ENCODE data around the gene POU2F3. TPM values are rescaled to one million over a fixed set of nuclear protein-coding genes. Genes with fewer than 3 reads are reported as not detected.

Gene POU2F3
- total and polyA plus RNA-seq, 2 experiments from 2014 or later = not detected

GRCh38 chr11:120228794-120229384, 11.1 kb upstream of the POU2F3 start:
- in situ Hi-C loops (cut with MboI) = loop anchor here (5.0 kb wide), 1 partner anchor 57 kb away; no protein-coding TSS in a partner anchor
- peaks cover 3% of the 10 kb centered on the region; the same call in 1 of the 2 replicates for H3K36me3 ChIP-seq (ENCODE audit: low read depth)

GRCh38 chr11:120229451-120230424, 10.2 kb upstream of the POU2F3 start:
- Histone ChIP-seq H2AFZ (no peak overlapping the region), H3K79me2 (ENCODE audit: insufficient read depth) (no peaks in the 10 kb centered on the region), H3K9me3 (ENCODE audit: low read depth) (no peaks in the 10 kb centered on the region), H3K36me3 (ENCODE audit: low read depth) (peaks cover 3% of the 10 kb centered on the region; the same call in 1 of the 2 replicates), H3K9ac (no peak overlapping the region), H4K20me1 (ENCODE audit: insufficient read depth) (no peaks in the 10 kb centered on the region), H3K4me3 (no peak overlapping the region), H3F3A (ENCODE audit: insufficient read depth) (no peaks in the 10 kb centered on the region), H3K27me3 (replicated peaks; ENCODE audit: insufficient read depth) (peaks cover 3% of the 10 kb centered on the region; the same call in 1 of the 2 replicates), H3K4me1 (ENCODE audit: insufficient read depth) (no peaks in the 10 kb centered on the region), H3K27ac (no peak overlapping the region), H3K9me2 (ENCODE audit: insufficient read depth) (no peaks in the 10 kb centered on the region), H3K4me2 (ENCODE audit: unreplicated experiment) (no peak overlapping the region)
- in situ Hi-C loops (cut with MboI) = loop anchor here (5.0 kb wide), 1 partner anchor 57 kb away; no protein-coding TSS in a partner anchor
- 56 to 59% methylated on average over 17 of the region's 17 CpGs for WGBS, 2 experiments (ENCODE audit: low coverage in 1 of 2, low lambda C conversion rate in 2 of 2, missing lambda C conversion rate in 2 of 2)
- DNase-seq = peak; percentile 52
- TF ChIP-seq EZH2 (IDR thresholded peaks at IDR 0.05; ENCODE audit: insufficient read depth, poor library complexity, severe bottlenecking) (no peak), EZH2phosphoT487 (IDR thresholded peaks at IDR 0.05; ENCODE audit: insufficient read depth, low read depth) (no peak)

More at GRCh38 chr11:120228794-120229384, 11.1 kb upstream of the POU2F3 start:
- Histone ChIP-seq H3K27ac (no peak overlapping the region), H3K9me3 (ENCODE audit: low read depth) (no peaks in the 10 kb centered on the region), H3K4me2 (ENCODE audit: unreplicated experiment) (no peak overlapping the region), H3K79me2 (ENCODE audit: insufficient read depth) (no peaks in the 10 kb centered on the region), H3K4me1 (ENCODE audit: insufficient read depth) (no peaks in the 10 kb centered on the region), H3K9ac (no peak overlapping the region), H4K20me1 (ENCODE audit: insufficient read depth) (no peaks in the 10 kb centered on the region), H3K4me3 (no peak overlapping the region), H3K27me3 (replicated peaks; ENCODE audit: insufficient read depth) (no peaks in the 10 kb centered on the region), H2AFZ (no peak overlapping the region), H3F3A (ENCODE audit: insufficient read depth) (no peaks in the 10 kb centered on the region), H3K9me2 (ENCODE audit: insufficient read depth) (no peaks in the 10 kb centered on the region)
- no peak for TF ChIP-seq EZH2phosphoT487 (IDR thresholded peaks at IDR 0.05; ENCODE audit: insufficient read depth, low read depth)
- TF ChIP-seq EZH2 (IDR thresholded peaks at IDR 0.05; ENCODE audit: insufficient read depth, poor library complexity, severe bottlenecking) = no peak
- WGBS, 2 experiments (ENCODE audit: low coverage in 1 of 2, low lambda C conversion rate in 2 of 2, missing lambda C conversion rate in 2 of 2) = 82 to 87% methylated on average over 15 to 16 of the region's 16 CpGs
- DNase-seq = no peak

DNA sequence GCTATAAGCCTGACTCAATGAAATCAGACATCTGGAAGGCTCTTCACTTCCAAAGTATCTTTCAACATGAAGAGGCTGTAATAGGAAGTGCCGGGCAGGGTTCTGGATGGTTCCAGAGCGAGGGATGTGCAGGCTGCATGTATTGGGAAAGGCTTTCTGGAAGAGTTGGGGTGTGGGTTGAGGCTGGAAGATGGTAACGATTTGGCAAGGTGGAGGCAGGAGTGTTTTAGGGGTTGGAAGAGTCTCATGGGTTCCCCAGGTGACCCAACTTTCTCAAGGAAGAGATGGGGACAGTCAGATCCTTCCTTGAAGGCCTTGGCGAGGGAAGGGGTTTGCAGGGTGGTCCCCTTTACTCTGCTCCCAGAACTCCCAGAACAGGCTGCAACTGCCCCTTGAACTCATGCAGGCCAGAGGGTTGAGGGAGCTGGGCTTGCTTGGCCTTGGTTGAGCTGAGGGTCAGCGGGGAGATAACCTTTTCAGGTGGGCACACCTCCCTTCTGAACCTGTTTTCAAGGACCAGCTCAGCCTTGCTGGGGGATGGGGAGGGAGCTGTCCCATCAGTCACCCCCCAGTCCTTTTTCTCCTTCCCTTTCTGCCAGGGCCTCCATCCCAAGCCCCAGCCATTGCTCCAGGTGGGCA, 9.4 kb upstream of the POU2F3 start:
- Histone ChIP-seq H3K79me2 (ENCODE audit: insufficient read depth) (no peaks in the 10 kb centered on the region), H3K9ac (no peak overlapping the region), H3K27me3 (replicated peaks; ENCODE audit: insufficient read depth) (peaks cover 3% of the 10 kb centered on the region; the same call in 1 of the 2 replicates), H3K9me3 (ENCODE audit: low read depth) (no peaks in the 10 kb centered on the region), H3F3A (ENCODE audit: insufficient read depth) (no peaks in the 10 kb centered on the region), H3K36me3 (ENCODE audit: low read depth) (peaks cover 3% of the 10 kb centered on the region; the same call in 1 of the 2 replicates), H4K20me1 (ENCODE audit: insufficient read depth) (no peaks in the 10 kb centered on the region), H3K9me2 (ENCODE audit: insufficient read depth) (no peaks in the 10 kb centered on the region), H2AFZ (no peak overlapping the region), H3K4me3 (no peak overlapping the region), H3K4me2 (ENCODE audit: unreplicated experiment) (no peak overlapping the region), H3K27ac (no peak overlapping the region), H3K4me1 (ENCODE audit: insufficient read depth) (no peaks in the 10 kb centered on the region)
- TF ChIP-seq EZH2 (IDR thresholded peaks at IDR 0.05; ENCODE audit: insufficient read depth, poor library complexity, severe bottlenecking) = no peak
- no peak for TF ChIP-seq EZH2phosphoT487 (IDR thresholded peaks at IDR 0.05; ENCODE audit: insufficient read depth, low read depth)
- in situ Hi-C loops (cut with MboI) = no loop called here
- DNase-seq = no peak
- WGBS, 2 experiments (ENCODE audit: low coverage in 1 of 2, low lambda C conversion rate in 2 of 2, missing lambda C conversion rate in 2 of 2) = 71 to 78% methylated on average over 5 of the region's 5 CpGs

DNA sequence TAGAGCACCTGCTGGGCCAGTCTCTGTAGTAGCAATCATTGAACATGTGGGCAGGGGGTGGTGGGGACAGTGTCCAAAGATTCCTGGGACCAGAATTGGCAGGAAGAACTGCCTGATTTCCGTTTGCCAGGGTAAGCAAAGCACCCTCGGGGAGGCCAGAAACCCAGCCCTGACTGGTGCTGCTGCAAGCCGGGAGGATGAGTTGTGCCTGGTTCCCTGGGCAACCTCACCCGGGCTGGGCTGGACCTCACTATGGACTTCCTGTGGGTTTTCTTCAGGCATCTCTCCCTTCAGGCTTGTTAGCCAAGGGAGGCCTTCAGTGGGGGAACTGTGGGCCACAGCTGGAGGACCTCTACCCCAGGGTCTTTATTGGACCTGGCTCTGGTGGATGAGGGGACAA, 8.0 kb upstream of the POU2F3 start:
- no peak overlapping the region for H3K27ac ChIP-seq
- no peak for TF ChIP-seq EZH2phosphoT487 (IDR thresholded peaks at IDR 0.05; ENCODE audit: insufficient read depth, low read depth)
- TF ChIP-seq EZH2 (IDR thresholded peaks at IDR 0.05; ENCODE audit: insufficient read depth, poor library complexity, severe bottlenecking) = no peak
- peak; percentile 26 for DNase-seq
- in situ Hi-C loops (cut with MboI) = no loop called here
- no peak overlapping the region for H3K4me2 ChIP-seq (ENCODE audit: unreplicated experiment)
- no peaks in the 10 kb centered on the region for H4K20me1 ChIP-seq (ENCODE audit: insufficient read depth)
- no peaks in the 10 kb centered on the region for H3K9me2 ChIP-seq (ENCODE audit: insufficient read depth)
- H2AFZ ChIP-seq = no peak overlapping the region
- H3K36me3 ChIP-seq (ENCODE audit: low read depth) = peaks cover 3% of the 10 kb centered on the region; the same call in 1 of the 2 replicates
- H3K79me2 ChIP-seq (ENCODE audit: insufficient read depth) = no peaks in the 10 kb centered on the region
- H3K9me3 ChIP-seq (ENCODE audit: low read depth) = no peaks in the 10 kb centered on the region
- 14 to 39% methylated on average over 1 to 3 of the region's 4 CpGs for whole genome bisulfite sequencing, 2 experiments (ENCODE audit: low coverage in 1 of 2, low lambda C conversion rate in 2 of 2, missing lambda C conversion rate in 2 of 2)
- H3K4me3 ChIP-seq = no peak overlapping the region
- H3K9ac ChIP-seq = no peak overlapping the region
- peaks cover 6% of the 10 kb centered on the region for H3F3A ChIP-seq (ENCODE audit: insufficient read depth)
- H3K27me3 ChIP-seq (replicated peaks; ENCODE audit: insufficient read depth) = peaks cover 3% of the 10 kb centered on the region; the same call in 1 of the 2 replicates
- no peaks in the 10 kb centered on the region for H3K4me1 ChIP-seq (ENCODE audit: insufficient read depth)
